GM18519 (cell line): ENCODE data around the gene EPB41L4A.

ENCODE experiments used
- ATAC-seq: cut with Tn5 transposase; IDR thresholded peaks from one replicate; pipeline ENCODE4 v1.9.1; 2021; ENCODE audit warnings: mild to moderate bottlenecking, moderate library complexity; ENCODE audit not compliant: unreplicated experiment, low FRiP score

Gene EPB41L4A

DNA sequence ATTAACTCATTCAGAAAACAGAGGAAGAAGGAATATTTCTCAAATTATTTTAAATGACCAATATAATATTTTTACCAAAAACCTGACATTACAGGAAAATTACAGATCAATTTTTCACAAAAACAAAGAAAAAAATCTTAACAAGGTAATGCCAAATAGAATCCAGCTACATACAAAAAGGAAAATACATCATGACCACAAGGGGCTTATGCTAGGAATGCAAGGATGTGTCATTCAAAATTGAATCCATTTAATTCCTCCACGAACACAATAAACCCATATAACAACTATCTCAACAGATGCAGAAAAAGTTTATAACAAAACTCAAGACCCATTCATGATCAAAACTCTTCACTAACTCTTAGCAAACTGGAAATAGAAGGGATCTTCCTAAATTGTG is 239.8 kb downstream of the EPB41L4A start:
- no peak for ATAC-seq

DNA sequence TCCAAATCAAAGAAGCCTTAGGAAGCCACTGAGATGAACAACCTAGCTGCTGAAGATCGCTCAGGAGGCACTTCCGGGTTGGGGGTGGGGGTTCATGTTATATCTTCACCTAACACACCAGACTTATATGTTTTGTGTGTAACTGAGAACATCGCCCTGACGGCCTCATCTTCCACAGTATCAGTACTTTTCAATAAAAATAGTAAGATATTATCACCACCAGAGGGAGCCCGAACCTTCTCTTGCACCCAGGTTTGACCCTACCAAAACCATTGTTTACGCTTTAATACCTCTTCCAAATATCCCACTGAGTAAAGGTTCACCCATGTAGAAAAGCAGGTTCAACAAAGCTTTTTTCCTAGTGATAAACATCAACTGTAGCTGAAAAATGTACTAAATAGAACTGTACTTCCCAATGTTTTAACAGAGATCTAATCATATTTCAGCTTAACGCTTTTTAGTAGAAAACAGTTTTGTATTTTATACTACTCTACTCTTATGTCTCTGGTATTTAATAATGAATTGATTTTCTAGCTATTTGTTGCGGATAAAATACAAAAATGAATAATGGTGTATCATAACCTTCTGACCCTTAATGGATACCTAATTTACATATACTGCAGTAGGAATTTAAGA is 244.0 kb downstream of the EPB41L4A start:
- ATAC-seq: peak; percentile 83

- no peak for ATAC-seq
Observed at GRCh38 chr5:112165897-112166737, 253.0 kb downstream of the EPB41L4A start.

DNA sequence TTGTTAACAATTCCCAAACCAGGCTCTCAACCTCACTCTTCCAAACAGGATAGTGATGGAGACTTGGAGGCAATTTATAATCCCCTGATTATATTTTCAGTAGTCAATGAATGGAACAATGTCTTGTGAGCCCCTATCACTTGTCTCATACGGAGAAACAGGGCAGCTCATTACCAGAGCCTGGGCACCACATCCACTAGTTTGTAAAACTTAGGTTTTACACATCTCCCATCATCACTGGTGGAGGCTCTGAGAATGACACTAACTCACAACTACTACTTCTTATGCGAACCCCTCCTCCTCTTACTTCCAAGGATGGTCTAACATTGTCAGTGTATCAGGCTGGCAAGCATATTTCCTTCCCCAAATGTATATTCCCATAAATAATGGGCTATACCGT is 253.7 kb downstream of the EPB41L4A start:
- no peak for ATAC-seq

GRCh38 chr5:112163435-112163834 is 255.6 kb downstream of the EPB41L4A start:
- no peak for ATAC-seq

GRCh38 chr5:112161392-112161748 is 257.7 kb downstream of the EPB41L4A start:
- no peak for ATAC-seq

- ATAC-seq: peak; percentile 89
Observed at GRCh38 chr5:112160652-112161391, 258.3 kb downstream of the EPB41L4A start.

GRCh38 chr5:112159435-112159834 is 259.6 kb downstream of the EPB41L4A start:
- no peak for ATAC-seq

GRCh38 chr5:112156211-112156610 is 262.9 kb downstream of the EPB41L4A start:
- ATAC-seq: no peak

DNA sequence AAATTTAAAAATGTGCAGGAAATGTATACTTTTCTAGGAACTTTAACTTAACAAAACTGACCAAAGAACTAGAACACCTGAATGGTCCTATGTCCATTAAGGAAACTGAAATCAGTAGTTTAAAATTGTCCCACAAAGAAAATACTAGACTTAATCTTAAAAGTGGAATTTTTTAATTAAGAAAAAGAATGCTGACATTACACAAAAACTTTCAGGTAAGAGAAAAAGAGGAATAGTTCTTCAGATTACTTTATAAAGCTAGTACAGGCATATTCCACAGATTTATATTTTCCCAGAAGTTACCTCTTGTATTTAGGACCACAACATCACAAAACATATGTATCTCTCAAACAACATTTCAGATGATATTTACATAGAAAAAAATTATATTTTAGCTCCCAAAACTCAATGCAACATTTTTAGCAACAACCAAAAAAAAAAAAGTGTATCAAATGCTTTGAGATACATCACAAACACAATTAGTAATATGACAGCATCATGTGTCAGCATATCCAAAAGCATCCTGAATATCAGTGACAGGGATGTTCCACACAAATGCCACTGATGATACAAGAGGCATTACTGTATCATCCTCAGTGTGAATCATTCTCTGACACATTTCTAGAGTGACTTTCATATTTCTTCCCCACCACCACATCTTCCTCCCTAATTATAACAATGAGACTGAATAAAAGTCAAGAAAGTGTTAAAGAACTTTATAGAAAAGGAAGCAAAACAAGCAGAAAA is 264.0 kb downstream of the EPB41L4A start:
- ATAC-seq: no peak

DNA sequence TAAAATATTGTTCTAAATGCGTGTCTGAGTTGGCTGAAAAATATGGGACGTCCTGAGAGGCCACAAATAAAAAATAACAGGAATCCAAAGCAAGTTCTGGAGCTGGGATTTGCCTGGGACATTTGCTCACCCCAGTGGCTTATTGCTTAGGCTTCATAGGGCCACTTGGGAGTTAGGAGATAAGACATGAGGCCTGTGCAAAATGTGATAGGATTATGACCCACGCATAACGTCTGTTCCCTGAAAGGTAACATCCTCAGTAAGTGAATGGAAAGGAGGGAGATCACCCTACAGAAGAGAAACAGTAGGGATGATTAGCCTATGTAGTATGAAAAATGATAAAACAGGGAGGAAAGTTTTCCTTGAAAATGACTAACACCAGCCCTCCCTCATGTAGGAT is 269.4 kb downstream of the EPB41L4A start:
- no peak for ATAC-seq

- ATAC-seq: peak; percentile 73
Observed at GRCh38 chr5:112146323-112147226, 272.5 kb downstream of the EPB41L4A start.

DNA sequence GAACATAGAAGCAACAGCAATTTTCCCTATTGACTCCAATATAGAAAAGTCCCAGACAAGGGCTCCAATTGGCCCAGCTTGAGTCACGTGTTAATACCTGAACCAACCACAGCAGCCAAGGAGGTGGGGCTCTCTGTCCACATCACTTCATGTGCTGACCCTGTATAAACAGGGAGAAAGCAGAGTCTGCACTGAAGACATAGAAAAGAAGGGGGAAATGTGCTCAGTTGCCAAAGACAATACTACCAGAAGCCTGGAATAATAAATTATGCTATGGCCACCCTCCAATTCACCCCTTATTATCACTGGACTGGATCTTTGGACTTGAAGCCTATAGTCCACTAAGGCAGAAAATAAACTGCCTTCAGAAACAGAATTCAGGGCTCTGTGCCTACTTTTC is 275.4 kb downstream of the EPB41L4A start:
- ATAC-seq: no peak

DNA sequence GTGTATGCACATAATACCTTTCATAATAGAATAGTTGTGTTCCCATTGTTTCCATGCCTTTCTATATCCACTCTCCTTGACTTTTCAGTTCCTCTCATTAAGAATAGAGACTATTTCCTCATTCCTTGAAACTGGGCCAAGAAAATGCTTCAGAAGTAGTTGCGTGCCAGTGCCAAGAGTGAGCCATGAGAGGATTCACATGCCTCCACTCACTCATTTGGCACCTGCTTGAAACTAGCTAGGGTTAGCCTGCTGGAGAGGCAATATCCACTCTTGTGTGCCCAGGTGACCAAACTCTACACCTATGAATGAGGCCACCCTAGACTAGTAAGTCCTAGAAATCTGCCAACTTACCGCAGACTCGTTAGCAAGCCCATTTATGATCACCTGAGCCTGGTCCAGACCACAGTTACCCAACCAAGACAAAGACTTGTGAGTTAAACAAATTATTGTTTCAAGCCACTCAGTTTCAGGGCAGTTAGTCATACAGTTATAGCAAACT is 276.3 kb downstream of the EPB41L4A start:
- ATAC-seq: no peak

GRCh38 chr5:112141582-112141981 is 277.5 kb downstream of the EPB41L4A start:
- no peak for ATAC-seq

DNA sequence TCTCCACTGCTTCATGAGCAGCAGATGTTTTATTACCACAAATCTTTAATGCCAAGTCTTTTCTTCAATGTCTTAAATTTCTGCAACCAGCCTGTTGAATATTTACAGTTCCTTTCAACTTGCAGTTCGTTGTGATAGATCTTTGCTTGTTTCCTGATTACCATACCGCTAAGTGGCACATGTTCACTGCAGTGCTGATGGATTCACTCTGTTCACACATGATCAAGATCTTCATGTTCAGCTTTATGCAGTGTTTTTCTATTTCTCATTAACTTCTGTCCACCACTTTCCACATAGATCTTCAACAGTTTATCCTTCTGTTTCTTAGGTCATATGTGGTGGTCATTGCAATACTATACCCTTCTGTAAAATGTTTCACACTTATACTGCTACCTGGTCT is 280.6 kb downstream of the EPB41L4A start:
- ATAC-seq: no peak

DNA sequence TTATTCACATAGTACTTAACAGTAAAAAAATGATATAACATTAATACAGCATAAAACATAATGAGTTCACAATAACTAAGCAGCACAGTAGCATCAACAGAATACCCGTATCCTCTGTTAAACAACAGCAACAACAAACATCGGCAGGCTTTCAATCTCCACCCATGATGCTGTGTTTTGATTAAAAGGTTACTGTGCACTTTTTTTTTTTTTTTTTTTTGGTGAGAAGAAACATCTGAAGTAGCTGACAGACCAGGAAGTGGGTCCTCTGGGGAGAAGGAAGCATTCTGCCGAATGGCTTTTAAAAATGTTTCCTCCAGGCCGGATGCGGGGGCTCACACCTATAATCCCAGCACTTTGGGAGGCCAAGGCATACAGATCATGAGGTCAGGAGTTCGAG is 282.3 kb downstream of the EPB41L4A start:
- ATAC-seq: no peak

DNA sequence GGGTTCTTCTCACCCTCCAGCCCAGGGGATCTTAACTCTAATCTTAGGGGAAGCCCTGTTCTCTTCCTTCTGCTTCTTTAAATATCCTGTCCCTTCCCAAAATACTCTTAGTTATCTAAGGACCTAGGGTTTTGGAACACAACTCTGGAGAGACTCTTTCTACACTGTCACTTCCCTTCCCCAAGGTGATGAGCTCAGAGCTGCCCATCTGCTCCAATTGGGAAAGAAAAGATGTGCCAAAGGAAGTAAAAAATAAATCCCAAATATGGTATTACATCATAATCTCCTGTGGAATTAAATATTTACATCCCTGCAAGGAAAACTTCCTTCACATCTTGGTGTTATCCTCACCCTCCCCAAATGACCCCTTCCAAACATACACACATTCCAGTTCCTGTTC is 291.2 kb downstream of the EPB41L4A start:
- no peak for ATAC-seq

DNA sequence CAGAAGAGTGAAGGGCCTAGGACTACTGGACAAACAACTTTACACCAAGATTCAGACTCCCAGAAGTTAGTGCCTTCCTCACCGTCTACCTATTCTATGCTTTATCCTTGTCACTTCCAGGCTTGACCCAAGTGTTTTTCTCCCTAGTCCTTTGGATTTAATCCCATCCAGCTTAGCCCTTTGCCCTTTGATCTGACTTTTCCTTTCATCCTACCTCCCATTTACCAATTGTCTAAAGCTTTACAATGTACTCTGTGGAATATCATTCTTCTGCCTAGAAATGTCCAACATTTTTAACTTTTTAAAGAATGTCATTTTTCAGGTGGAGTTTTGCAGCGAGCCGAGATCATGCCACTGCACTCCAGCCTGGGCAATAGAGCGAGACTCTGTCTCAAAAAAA is 292.1 kb downstream of the EPB41L4A start:
- no peak for ATAC-seq

DNA sequence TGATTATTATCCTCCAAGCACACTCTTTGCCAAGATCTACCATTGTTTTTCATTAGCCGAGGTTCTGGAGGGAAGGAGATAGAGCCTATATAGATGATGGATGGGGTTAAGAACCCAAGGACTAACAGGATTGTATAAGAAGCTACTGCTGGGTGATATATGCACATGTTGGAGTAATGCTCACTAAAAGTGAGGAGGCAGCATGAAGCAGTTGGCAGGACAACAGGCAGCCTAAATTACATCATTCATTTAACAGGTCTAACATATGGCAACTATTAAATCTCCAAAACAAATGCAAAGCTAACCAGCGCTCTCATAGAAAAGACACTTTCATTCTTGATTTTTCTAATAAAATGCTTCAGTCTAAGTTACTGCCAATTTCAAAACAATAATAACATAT is 293.2 kb downstream of the EPB41L4A start:
- no peak for ATAC-seq
